Endothelial cell of umbilical vein (primary cell): ENCODE measurements around the gene ASPSCR1.

ENCODE experiments used
- CTCF ChIP-seq, 2 donors: IDR thresholded peaks; 1 replicate in 1 of 2; 2 replicates in 1 of 2; pipeline ENCODE4 v1.5.1; 2011; ENCODE audit warnings: low read length in 2 of 2, mild to moderate bottlenecking in 2 of 2, moderate library complexity in 2 of 2, control low read depth in 1 of 2, inconsistent platforms in 1 of 2, low read depth in 1 of 2; ENCODE audit not compliant: insufficient read depth in 1 of 2; ENCODE audit errors: extremely low read depth in 1 of 2
- EZH2 ChIP-seq: IDR thresholded peaks from 2 replicates; pipeline ENCODE4 v1.6.1; 2012; ENCODE audit warnings: borderline replicate concordance, low read depth, mild to moderate bottlenecking, moderate library complexity, low read length, inconsistent platforms; ENCODE audit not compliant: severe bottlenecking
- FOS ChIP-seq: IDR thresholded peaks from 2 replicates; pipeline ENCODE4 v1.6.1; 2011; ENCODE audit warnings: mild to moderate bottlenecking, low read length, moderate library complexity, borderline replicate concordance; ENCODE audit not compliant: insufficient read depth
- JUN ChIP-seq: IDR thresholded peaks from 2 replicates; pipeline ENCODE4 v1.6.1; 2011; ENCODE audit warnings: borderline replicate concordance, low read depth; ENCODE audit not compliant: insufficient read length, insufficient read depth
- MAX ChIP-seq: IDR thresholded peaks from 2 replicates; pipeline ENCODE4 v1.6.1; 2011; ENCODE audit not compliant: insufficient read depth, insufficient read length
- MYC ChIP-seq: IDR thresholded peaks from one replicate; pipeline ENCODE4 v1.6.1; 2011; ENCODE audit warnings: mild to moderate bottlenecking, low read depth, low read length
- POLR2A ChIP-seq: IDR thresholded peaks from 2 replicates; pipeline ENCODE4 v1.6.1; 2012; ENCODE audit warnings: low read depth, mild to moderate bottlenecking, control low read depth, low read length
- POLR2AphosphoS5 ChIP-seq: IDR thresholded peaks from 2 replicates; pipeline ENCODE4 v1.6.1; 2012; ENCODE audit warnings: low read depth, mild to moderate bottlenecking, control low read depth, low read length, moderate library complexity; ENCODE audit not compliant: insufficient read depth

GRCh38 chr17:82055965-82056728, 78.7 kb downstream of the ASPSCR1 start:
- TF ChIP-seq CTCF (IDR thresholded peaks at IDR 0.05; ENCODE audit: extremely low read depth in 1 of 2, insufficient read depth in 1 of 2, low read depth in 1 of 2, low read length in 2 of 2) (no peak), POLR2A (no peak), EZH2 (no peak), POLR2AphosphoS5 (no peak), MAX (no peak), MYC (no peak), FOS (no peak), JUN (no peak)
